Suppressor macrophage (primary cell): Measurements from ENCODE around the gene VWC2L.

Experiments
- DNase-seq, 4 experiments: peaks; one replicate each; pipeline ENCODE4 v3.0.0-alpha.2; 2020 to 2022

Gene VWC2L

DNA sequence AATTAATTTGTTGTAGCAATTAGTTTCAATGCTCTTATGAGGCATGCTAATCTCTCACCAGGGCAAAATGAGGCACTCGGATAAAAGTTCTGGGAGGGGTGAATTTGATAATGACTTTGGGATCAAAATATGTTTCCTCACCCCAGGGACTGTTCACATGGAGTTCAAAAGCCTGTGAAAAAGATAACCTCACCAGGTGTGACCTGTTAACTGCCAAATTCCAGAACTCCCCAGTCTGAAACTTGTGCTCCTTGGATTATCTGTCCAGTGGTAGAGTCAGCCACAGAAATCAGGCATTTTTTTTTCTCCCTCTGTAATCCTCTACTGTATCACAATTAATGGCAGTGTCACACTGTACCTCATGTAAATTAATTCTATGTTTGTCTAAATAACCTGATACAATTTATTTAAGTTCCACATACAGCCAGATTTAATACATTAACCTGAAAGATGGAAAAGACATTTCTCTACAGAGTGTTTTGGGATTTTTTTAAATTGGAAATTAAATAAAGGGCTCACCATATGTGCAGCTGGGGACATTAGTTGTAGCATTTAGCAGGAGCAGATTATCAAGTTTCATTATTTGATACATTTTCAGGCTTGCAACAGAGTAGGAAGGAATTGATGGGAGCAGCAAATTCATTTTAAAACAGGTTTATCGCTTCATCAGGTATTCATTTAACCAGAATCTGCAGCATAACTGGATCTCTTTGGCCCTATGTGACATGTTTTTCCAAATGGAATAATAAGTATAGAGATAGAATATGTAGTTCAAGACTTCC is 191.2 kb downstream of the VWC2L start:
- no peak for DNase-seq

DNA sequence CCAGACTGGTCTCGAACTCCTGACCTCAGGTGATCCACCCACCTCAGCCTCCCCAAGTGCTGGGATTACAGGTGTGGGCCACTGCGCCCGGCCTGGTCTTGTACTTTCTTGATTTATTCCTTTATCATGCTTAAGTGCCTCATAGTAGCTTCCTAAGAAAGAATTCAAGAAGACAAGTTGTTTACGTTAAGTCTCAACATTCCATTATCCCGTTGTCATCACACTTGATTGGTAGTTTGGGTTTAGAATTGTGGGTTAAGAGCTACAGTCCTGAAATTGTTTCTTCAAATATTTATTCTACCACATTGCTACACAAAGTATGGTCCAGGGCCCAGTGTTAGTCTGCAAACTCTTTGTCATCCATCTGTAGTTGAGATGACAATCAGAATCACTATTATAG is 194.0 kb downstream of the VWC2L start:
- no peak for DNase-seq

DNA sequence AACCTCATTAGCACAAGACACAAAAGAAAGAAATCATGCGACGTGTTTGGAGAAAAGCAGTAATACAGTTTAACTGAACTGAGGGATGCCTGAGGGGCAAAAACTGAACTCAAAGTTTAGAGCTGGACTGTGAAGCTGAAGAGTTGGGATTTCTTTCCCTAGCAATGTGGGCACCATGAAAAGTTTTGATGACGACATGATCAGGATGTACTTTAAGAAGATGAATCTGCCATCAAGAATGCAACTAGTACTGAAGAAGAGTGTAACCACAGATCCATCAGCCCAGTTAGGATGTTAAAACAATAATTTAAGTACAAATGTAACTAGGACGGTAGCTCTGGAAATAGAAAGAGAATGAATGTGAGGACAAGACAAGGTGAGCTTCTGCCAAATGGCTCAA is 196.2 kb downstream of the VWC2L start:
- DNase-seq: no peak

DNA sequence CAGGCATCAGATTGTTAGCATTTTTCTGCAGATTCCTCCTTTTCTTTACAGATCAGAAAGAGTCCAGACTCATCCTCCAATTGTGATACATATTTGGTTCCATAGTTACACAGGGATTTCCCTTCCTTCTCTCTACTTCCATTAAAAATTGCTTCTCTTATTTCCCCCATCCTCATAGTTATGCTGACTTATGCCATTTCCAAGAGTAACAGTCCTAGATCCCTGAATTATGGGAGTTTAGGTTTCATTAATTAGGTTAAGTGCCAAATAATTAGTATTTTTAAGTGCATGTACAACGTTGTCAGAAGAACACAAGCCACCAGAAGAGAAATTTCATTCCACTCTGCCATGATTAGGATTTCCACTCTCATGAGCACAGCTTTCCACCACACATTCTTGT is 200.2 kb downstream of the VWC2L start:
- DNase-seq: no peak

DNA sequence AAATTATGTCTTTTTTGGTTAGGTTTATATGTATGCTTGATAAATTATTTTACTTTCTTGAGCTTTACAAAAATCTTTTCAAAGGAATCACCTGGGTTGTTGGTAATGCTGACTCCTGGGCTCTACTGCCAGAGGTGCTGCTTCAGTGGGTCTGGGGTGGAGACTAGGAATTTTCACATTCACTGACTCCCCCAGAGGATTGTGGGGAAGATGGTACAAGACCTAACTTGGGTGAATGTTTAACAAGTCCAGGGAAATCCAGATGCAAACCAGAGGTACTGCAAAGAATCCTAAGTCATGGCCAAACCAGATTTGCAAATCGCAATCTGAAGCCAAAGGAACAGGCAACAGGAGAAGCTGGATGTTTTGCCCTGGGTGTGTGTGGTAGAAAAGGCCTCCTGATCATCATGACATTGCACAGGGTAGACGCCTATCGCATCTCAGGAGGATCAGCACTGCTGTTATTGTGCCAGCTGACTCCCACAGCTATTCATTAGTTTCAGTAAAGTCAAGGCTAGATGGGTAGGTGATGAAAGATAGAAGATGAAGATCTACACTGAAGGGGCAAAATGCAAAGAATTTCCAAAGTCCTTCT is 213.4 kb downstream of the VWC2L start:
- no peak for DNase-seq

DNA sequence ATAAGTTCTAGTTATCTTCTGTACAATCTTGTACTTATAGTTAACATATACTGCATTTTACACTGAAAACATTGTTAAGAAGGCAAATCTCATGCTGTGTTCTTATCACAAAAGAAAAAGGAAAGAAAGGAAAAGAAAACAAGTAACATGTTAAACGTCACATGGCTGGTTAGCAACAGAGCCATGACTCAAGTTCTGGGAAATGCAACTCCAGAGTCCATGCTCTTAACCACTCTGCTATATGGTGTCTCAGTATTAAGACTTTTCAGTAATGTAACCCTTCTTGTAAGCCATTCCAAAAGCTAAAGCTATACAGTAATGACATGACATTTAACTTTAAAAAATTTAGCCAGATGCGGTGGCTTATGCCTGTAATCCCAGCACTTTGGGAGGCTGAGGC is 217.2 kb downstream of the VWC2L start:
- no peak for DNase-seq
